GM12892 (cell line): ENCODE results near the gene CUBN.

Source experiments
- POLR2A ChIP-seq: IDR thresholded peaks from 2 replicates; pipeline ENCODE4 v1.6.1; 2011; ENCODE audit warnings: low read depth, low read length, control low read depth
- POLR2AphosphoS5 ChIP-seq: IDR thresholded peaks from 2 replicates; pipeline ENCODE4 v1.6.1; 2011; ENCODE audit warnings: low read depth, low read length, control low read depth
- TAF1 ChIP-seq: IDR thresholded peaks from 2 replicates; pipeline ENCODE4 v1.6.1; 2011; ENCODE audit warnings: low read depth, mild to moderate bottlenecking, control low read depth, low read length, borderline replicate concordance

DNA sequence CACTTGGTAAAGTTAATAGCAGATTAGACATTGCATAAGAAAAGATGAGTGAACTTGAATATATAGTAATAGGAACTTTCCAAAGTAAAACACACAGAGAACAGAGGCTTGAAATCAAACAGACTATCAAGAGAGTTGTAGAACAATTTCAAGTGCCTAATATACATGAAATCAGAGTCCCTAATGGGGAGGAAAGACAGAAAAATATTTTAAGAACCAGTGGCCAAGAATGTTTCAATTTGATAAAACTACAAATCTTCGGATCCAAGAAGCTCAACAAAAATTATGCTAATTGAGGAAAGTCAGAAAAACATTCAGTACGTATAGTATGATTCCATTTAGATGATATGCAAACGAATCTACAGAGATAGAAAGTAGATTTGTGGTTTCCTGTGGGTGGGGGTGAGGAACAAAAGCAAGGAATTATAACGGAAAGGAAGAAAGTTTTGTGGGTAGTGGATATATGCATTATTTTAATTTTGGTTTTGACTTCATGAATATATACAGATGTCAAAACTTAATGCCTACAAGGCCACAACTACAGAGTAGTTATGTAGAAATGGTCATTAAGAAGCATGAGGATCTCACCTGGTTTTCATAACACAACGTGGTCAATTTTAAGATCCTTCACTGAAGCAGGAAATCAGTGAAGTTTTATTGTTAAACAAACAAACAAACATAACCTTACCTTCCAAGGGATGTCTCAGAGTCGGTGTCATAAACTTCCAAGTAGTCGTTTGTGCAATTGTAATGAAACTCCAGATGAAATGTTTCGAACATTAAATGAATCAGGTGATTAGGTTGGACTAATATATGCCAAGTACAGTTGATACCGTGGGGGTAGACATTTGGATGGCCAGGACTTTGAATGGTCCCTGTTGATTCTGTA, 62.0 kb downstream of the CUBN start:
- TF ChIP-seq POLR2A (no peak), TAF1 (no peak), POLR2AphosphoS5 (no peak)
